Measurements from ENCODE around the gene DMXL2.
"Not testable (repeated sequence)": the region's sequence is repeated elsewhere in the genome, so short reads cannot be mapped to it uniquely, and the experiment has no call there.

GRCh38 chr15:51648101-51648500 lies 25.5 kb upstream of the DMXL2 start:
- TF ChIP-seq, protein P1, sequence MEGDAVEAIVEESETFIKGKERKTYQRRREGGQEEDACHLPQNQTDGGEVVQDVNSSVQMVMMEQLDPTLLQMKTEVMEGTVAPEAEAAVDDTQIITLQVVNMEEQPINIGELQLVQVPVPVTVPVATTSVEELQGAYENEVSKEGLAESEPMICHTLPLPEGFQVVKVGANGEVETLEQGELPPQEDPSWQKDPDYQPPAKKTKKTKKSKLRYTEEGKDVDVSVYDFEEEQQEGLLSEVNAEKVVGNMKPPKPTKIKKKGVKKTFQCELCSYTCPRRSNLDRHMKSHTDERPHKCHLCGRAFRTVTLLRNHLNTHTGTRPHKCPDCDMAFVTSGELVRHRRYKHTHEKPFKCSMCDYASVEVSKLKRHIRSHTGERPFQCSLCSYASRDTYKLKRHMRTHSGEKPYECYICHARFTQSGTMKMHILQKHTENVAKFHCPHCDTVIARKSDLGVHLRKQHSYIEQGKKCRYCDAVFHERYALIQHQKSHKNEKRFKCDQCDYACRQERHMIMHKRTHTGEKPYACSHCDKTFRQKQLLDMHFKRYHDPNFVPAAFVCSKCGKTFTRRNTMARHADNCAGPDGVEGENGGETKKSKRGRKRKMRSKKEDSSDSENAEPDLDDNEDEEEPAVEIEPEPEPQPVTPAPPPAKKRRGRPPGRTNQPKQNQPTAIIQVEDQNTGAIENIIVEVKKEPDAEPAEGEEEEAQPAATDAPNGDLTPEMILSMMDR (IDR thresholded peaks at IDR 0.05) = not testable (repeated sequence)
- not testable (repeated sequence) for TF ChIP-seq POLR2A, POLR2AphosphoS5, EP300 (IDR thresholded peaks at IDR 0.05)
